RKO (cell line): Measurements from ENCODE around the gene ADGRD1.

Source experiments
- DNase-seq: peaks from one replicate; pipeline ENCODE4 v3.0.0-alpha.2; 2016; ENCODE audit warnings: low spot score

ADGRD1 gene

DNA sequence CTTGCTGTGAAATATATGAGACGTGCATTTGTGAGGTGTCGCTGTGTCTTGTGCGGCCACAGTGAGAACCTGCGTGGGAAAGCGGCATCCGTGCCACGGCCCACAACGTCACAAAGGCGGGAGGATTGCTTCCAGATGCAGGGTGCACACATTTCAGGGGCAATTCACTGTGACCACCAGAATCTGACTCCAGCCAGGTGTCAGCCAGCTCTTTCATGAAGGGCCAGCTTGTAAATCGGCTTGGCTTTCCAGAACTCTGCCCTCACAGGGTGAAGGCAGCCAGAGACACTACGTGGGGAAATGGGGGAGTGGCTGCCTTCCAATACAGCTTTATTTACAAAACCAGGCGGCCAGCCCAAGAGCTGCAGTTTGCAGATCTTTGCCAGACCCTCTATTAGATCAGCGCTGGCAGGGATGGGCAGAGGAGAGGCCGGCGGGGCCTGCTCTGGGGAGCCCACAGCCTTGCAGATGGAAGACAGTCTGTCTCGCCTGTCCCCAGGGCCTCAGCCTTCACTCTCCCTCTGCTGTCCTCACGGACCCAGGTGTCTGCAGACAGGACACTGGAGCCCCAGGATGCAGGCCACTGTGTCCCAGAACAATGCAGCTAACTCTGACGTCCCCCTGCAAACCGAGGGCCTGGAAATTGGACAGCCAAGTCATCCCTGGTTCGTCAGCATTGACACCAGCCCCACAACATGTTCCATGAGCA is 53.5 kb downstream of the ADGRD1 start:
- DNase-seq = no peak

DNA sequence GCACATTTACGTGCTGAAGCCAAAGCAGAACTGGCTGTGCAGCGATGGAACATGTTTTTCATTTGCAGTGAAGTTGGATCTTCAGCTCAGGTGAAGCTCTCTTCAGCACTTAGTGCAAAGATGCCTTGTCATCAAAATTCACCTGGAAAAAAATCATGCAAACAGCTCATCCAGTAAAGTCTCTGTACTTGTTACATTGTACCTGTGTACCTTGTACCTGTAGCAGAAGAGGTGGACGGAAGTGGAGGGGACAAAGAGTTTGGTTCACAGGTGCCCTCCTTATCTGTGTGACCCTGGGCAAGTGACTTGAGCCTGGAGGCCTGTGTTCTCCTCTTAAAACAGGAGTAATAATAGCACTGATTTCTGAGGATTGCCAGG is 54.0 kb downstream of the ADGRD1 start:
- DNase-seq = no peak

- DNase-seq = no peak
These were observed 54.6 kb downstream of the ADGRD1 start for GRCh38 chr12:131008131-131008912.

GRCh38 chr12:131008913-131009270 is 55.2 kb downstream of the ADGRD1 start:
- DNase-seq = no peak

GRCh38 chr12:131009595-131010395 is 56.1 kb downstream of the ADGRD1 start:
- DNase-seq = no peak

GRCh38 chr12:131010396-131011131 is 56.9 kb downstream of the ADGRD1 start:
- DNase-seq = no peak

- DNase-seq = no peak
These were observed 57.7 kb downstream of the ADGRD1 start for GRCh38 chr12:131011165-131012079.

GRCh38 chr12:131012279-131013069 is 58.8 kb downstream of the ADGRD1 start:
- DNase-seq = no peak

GRCh38 chr12:131013118-131013517 is 59.4 kb downstream of the ADGRD1 start:
- DNase-seq = no peak

GRCh38 chr12:131014343-131014742 is 60.6 kb downstream of the ADGRD1 start:
- DNase-seq = no peak

DNA sequence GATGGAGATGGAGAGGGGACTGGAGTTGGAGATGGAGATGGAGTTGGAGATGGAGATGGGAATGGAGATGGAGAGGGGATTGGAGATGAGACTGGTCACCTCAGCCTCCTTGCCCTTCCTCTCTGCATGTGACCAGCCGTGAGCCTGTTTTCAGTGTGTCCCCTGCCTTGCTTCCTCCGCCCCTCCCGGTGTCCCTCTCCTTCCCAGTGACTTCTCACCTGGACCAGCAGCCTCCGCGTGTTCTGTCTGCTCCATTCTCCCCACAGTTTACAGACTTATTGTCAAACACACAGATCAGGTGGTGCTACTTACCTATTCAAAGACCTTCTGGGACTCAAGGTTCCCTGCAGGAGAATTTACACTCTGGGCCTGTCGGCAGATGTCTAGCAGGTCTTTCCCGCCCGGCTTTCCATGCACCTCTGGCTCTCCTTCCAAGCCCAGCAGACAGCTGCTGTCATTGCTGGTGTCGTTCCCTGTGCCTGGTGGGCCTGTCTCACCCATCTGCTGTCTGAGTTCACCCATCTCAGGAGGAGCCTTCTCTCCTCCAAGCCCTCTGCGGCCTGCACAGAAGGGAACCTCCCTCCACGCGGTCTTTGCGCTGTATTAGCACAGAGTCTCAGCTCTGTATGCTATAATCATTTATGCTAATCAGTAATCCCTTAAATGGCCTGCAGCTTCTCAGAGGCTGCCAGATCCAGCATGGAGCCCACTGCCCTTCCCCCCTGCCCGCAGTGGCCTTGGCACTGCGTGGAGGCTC is 62.1 kb downstream of the ADGRD1 start:
- DNase-seq = no peak

DNA sequence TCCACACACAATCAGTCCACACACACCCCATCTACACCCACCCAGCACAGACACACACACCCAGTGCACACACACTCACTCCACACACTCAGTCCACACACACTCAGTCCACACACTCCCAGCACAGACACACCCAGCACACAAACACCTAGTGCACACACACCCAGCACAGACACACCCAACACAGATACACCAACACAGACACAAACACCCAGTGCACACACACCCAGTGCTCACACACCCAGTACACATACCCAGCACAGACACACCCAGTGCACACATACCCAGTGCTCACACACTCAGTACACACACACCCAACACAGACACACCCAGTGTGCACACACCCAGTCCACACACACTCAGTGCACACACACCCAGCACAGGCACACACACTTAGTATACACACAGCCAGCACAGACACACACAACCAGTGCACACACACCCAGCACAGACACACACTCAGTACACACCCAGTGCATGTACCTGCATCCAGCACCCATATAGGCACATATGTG is 63.8 kb downstream of the ADGRD1 start:
- no peak for DNase-seq

GRCh38 chr12:131018019-131018620 is 64.4 kb downstream of the ADGRD1 start:
- DNase-seq = no peak

GRCh38 chr12:131018808-131019397 is 65.2 kb downstream of the ADGRD1 start:
- no peak for DNase-seq

DNA sequence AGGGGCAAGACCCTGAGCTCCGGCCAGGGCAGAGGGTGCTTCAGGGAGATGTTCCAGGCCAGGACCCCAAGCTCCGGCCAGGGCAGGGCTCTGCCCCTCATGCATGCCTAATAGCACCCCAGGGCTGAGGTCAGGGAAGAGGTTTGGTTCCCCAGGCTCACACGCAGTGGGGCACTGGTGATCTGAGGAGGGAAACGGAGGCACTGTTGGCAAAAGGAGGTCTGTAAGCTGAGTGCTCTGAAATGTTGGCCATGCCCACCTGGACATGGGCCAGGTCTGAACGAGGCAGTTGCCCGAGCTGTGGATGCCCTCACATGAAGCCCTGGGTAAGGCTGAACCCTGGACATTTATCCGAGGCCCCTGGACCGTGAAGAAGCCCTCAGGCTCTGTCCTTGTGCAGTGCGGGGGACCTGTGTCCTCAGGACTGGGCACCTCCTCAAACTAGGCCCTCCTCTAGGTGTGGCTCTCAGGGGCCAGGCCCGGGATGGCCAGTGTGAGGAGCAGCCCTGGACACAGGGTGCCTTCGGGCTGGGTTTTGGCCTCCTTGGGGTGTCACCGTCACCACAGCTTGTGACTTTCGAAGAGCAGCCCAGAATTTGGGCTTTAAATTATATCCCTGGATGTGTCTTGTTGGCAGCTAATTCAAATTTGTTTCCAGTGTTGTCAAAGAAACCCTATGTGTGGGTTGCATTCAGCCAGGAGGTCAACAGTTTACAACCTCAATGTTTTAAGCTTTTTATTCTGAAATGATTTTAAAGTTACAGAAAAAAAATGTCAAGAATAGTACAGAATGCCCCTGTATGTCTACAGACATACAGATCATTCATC is 66.8 kb downstream of the ADGRD1 start:
- no peak for DNase-seq

DNA sequence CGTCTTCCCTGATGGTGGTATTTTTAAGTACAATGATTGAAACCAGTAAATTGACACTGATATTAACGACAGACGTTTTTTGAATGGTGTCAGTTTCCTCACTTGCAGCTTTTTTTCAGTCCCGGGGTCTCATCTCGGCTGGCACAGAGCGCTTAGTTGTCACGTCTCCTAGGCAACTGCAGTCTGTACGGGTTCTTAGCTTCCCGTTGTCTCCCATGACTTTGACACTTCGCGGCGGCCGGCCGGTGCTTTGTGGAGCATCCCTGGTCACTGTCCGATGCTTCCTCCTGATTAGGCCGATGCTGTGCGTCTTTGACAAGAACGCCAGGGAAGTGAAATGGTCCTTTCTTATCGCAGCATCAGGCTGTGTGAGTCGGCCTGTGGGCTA is 67.4 kb downstream of the ADGRD1 start:
- DNase-seq = no peak

DNA sequence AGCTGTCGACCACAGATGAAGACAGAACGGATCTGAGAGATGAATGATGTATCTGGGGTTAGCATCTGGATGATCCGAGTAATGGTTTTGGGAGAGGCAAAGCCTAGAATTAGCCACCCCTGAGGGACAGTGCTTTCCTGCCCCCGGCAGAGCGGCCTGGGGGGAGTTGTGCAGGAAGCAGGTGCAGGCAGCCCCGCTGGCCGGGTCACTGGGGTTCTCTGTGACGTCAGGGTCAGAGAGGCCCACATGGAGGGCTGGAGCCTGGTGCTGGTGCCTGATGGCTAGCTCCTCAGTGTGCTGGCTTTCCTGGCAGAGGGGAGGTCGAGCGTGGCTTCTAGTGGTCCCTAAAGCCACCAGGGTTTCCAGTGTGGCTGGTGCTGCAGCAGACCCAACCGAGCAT is 70.3 kb downstream of the ADGRD1 start:
- DNase-seq = no peak

DNA sequence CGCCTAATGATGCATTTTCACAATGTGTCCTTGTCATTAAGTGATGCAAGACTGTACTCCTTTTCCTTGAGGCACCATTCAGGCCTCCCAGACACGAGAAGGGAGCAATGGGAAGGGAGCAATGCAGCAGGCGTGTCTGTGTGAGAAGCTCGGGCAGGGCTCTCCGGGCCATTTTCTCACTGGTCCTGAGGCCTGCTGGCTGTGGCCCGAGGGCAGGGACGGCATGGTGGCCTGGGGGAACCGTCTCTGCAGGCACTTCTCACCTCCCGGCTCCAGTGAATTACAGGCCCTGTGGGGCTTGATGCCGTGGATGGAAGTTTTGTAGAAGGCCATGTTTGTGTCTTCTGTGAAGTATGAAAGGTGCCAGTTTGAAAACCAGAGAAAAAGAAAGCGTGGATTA is 71.0 kb downstream of the ADGRD1 start:
- DNase-seq = no peak
